ENCODE data around the gene TENM4. TPM values are rescaled to one million over a fixed set of nuclear protein-coding genes. Genes with fewer than 3 reads are reported as not detected.

Gene TENM4
- total RNA-seq, 4 donors from 2014 or later, result 1.1 to 2.7 (median 2.0) TPM

GRCh38 chr11:79409330-79409729 lies 31.5 kb downstream of the TENM4 start:
- Histone ChIP-seq H3K27me3 (no peaks in the 10 kb centered on the region), H3K4me3 (no peak overlapping the region), H3K9me3 (no peaks in the 10 kb centered on the region), H3K36me3 (no peaks in the 10 kb centered on the region), H3K27ac (no peak overlapping the region), H3K4me1 (no peaks in the 10 kb centered on the region)
- no peak for DNase-seq
- TF ChIP-seq, protein P1, sequence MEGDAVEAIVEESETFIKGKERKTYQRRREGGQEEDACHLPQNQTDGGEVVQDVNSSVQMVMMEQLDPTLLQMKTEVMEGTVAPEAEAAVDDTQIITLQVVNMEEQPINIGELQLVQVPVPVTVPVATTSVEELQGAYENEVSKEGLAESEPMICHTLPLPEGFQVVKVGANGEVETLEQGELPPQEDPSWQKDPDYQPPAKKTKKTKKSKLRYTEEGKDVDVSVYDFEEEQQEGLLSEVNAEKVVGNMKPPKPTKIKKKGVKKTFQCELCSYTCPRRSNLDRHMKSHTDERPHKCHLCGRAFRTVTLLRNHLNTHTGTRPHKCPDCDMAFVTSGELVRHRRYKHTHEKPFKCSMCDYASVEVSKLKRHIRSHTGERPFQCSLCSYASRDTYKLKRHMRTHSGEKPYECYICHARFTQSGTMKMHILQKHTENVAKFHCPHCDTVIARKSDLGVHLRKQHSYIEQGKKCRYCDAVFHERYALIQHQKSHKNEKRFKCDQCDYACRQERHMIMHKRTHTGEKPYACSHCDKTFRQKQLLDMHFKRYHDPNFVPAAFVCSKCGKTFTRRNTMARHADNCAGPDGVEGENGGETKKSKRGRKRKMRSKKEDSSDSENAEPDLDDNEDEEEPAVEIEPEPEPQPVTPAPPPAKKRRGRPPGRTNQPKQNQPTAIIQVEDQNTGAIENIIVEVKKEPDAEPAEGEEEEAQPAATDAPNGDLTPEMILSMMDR (IDR thresholded peaks at IDR 0.05), result no peak
- TF ChIP-seq POLR2A (IDR thresholded peaks at IDR 0.05), result no peak

GRCh38 chr11:79406376-79406775 lies 34.5 kb downstream of the TENM4 start:
- no peaks in the 10 kb centered on the region for H3K36me3 ChIP-seq
- H3K4me1 ChIP-seq, result no peaks in the 10 kb centered on the region
- H3K27me3 ChIP-seq, result no peaks in the 10 kb centered on the region
- H3K9me3 ChIP-seq, result no peaks in the 10 kb centered on the region
- TF ChIP-seq, protein P1 (IDR thresholded peaks at IDR 0.05), result no peak
- no peak for TF ChIP-seq POLR2A (IDR thresholded peaks at IDR 0.05)
- H3K27ac ChIP-seq, result no peak overlapping the region
- no peak overlapping the region for H3K4me3 ChIP-seq
- no peak for DNase-seq

GRCh38 chr11:79404806-79405205 lies 36.0 kb downstream of the TENM4 start:
- Histone ChIP-seq H3K27me3 (no peaks in the 10 kb centered on the region), H3K36me3 (no peaks in the 10 kb centered on the region), H3K4me1 (no peaks in the 10 kb centered on the region), H3K9me3 (no peaks in the 10 kb centered on the region), H3K27ac (no peak overlapping the region), H3K4me3 (no peak overlapping the region)
- DNase-seq, result no peak
- no peak for TF ChIP-seq POLR2A (IDR thresholded peaks at IDR 0.05)
- TF ChIP-seq, protein P1 (IDR thresholded peaks at IDR 0.05), result no peak

GRCh38 chr11:79404325-79404724 lies 36.5 kb downstream of the TENM4 start:
- DNase-seq, result no peak
- H3K9me3 ChIP-seq, result no peaks in the 10 kb centered on the region
- no peak overlapping the region for H3K4me3 ChIP-seq
- no peaks in the 10 kb centered on the region for H3K36me3 ChIP-seq
- H3K27me3 ChIP-seq, result no peaks in the 10 kb centered on the region
- H3K4me1 ChIP-seq, result no peaks in the 10 kb centered on the region
- TF ChIP-seq, protein P1 (IDR thresholded peaks at IDR 0.05), result no peak
- TF ChIP-seq POLR2A (IDR thresholded peaks at IDR 0.05), result no peak
- no peak overlapping the region for H3K27ac ChIP-seq

DNA sequence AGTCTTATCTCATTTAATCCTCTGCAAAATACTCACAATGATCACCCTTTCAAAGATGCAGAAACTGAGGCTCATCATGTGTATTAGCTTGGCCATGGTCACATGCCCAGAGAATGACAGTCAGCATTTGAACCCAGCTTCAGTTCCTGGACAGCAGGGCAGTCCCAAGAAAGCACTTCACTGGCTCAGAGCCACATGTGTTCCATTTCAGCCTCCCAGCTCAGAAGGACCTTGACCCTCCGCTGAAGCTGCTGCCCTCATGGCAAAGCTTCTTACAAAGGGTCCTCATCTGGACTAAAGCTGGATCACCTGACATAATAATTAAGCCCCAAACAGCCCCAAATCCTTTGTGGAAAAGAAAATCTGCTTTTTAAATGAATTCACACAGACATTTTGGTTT lies 37.0 kb downstream of the TENM4 start:
- H3K27me3 ChIP-seq, result no peaks in the 10 kb centered on the region
- no peak overlapping the region for H3K4me3 ChIP-seq
- TF ChIP-seq, protein P1 (IDR thresholded peaks at IDR 0.05), result no peak
- no peak for TF ChIP-seq POLR2A (IDR thresholded peaks at IDR 0.05)
- no peak overlapping the region for H3K27ac ChIP-seq
- no peaks in the 10 kb centered on the region for H3K9me3 ChIP-seq
- no peaks in the 10 kb centered on the region for H3K4me1 ChIP-seq
- no peak for DNase-seq
- H3K36me3 ChIP-seq, result no peaks in the 10 kb centered on the region

DNA sequence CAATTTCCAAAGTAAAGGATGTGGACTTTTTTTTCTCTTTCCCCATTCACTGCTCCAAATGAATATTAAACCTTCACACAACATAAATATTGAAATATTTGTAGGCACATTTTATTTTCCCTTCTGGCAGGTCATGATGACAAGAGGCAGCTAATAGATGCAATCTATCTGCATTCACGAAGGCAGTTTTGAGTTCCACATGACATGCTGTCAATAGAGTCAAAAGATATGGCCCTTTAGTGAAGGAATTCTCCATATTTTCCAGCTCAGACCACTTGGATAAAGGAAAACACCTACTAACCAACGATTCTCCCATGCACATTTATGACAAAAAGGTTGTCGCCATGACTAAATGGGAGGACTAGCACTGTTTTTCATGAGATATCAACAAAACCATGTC lies 37.9 kb downstream of the TENM4 start:
- H3K4me1 ChIP-seq, result no peaks in the 10 kb centered on the region
- no peak for TF ChIP-seq POLR2A (IDR thresholded peaks at IDR 0.05)
- TF ChIP-seq, protein P1 (IDR thresholded peaks at IDR 0.05), result no peak
- no peak for DNase-seq

More for the DNA sequence above, 37.9 kb downstream of the TENM4 start:
- H3K36me3 ChIP-seq, result no peaks in the 10 kb centered on the region
- no peak overlapping the region for H3K27ac ChIP-seq
- H3K9me3 ChIP-seq, result no peaks in the 10 kb centered on the region
- H3K27me3 ChIP-seq, result no peaks in the 10 kb centered on the region
- H3K4me3 ChIP-seq, result no peak overlapping the region

Data from Peyer's patch (tissue), 4 donors.